ENCODE measurements around the gene ACAD10.

Gene ACAD10

DNA sequence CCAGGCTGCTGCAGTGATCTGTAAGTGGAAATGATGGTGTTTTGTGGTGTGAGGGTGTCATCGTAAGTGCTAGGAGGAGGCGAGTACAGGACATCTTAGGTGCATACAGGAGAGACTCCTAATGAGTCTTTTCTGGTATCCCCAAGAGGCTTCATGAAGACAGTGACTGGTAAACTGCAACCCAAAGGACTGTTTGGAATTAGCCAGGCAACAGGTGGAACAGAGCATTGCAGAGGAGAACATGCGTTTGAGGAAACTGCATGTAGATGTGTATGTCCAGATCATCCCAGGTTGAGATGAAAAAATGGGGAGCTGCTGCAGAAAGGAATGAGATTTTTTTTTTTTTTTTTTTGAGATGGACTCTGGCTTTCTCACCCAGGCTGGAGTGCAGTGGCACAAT lies 5.4 kb downstream of the ACAD10 start:
- Histone ChIP-seq H3K27ac (no peak overlapping the region), H3K4me1 (ENCODE audit: control insufficient read depth in 1 of 2, insufficient read depth in 1 of 2, low read depth in 1 of 2, low read length in 1 of 2) (peaks cover 8 to 9% of the 10 kb centered on the region in 2 experiments), H3K4me3 (ENCODE audit: low read depth in 1 of 2, low read length in 1 of 2) (no peak overlapping the region), H3K9me3 (no peaks in the 10 kb centered on the region), H3K27me3 (no peaks in the 10 kb centered on the region), H3K36me3 (peaks cover 42% of the 10 kb centered on the region)
- TF ChIP-seq, protein P1, sequence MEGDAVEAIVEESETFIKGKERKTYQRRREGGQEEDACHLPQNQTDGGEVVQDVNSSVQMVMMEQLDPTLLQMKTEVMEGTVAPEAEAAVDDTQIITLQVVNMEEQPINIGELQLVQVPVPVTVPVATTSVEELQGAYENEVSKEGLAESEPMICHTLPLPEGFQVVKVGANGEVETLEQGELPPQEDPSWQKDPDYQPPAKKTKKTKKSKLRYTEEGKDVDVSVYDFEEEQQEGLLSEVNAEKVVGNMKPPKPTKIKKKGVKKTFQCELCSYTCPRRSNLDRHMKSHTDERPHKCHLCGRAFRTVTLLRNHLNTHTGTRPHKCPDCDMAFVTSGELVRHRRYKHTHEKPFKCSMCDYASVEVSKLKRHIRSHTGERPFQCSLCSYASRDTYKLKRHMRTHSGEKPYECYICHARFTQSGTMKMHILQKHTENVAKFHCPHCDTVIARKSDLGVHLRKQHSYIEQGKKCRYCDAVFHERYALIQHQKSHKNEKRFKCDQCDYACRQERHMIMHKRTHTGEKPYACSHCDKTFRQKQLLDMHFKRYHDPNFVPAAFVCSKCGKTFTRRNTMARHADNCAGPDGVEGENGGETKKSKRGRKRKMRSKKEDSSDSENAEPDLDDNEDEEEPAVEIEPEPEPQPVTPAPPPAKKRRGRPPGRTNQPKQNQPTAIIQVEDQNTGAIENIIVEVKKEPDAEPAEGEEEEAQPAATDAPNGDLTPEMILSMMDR (IDR thresholded peaks at IDR 0.05): no peak

DNA sequence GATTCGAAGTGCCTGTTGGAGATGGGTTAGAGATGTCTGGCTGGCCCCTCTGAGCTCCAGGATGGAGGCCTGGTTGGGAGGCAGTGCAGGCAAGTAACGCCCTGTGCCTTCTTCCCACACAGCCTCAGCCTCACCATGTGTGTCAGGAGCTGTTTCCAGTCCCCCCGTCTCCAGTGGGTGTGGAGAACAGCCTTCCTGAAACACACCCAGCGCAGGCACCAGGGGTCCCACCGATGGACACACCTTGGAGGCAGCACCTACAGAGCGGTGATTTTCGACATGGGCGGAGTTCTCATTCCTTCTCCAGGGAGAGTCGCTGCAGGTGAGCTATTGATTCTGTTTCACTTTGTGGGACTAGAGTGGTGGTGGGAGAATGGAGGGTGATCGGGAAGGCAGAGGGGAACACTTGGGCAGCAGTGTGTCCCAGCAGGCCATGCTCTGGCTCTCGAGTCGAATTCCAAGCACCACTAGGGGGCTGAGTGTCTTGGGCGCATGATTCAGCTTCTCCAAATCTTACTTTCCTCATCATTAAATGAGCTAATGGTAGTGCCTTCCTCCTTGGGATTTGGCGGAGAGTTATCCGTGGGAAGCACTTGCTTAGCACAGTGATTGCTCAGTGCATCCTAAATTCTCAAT lies 6.8 kb downstream of the ACAD10 start:
- H3K4me3 ChIP-seq (ENCODE audit: low read depth in 1 of 2, low read length in 1 of 2): no peak overlapping the region
- H3K36me3 ChIP-seq: peaks cover 51% of the 10 kb centered on the region
- TF ChIP-seq, protein P1 (IDR thresholded peaks at IDR 0.05): no peak
- H3K27me3 ChIP-seq: no peaks in the 10 kb centered on the region
- no peaks in the 10 kb centered on the region for H3K4me1 ChIP-seq (ENCODE audit: control insufficient read depth in 1 of 2, insufficient read depth in 1 of 2, low read depth in 1 of 2, low read length in 1 of 2)
- no peaks in the 10 kb centered on the region for H3K9me3 ChIP-seq
- H3K27ac ChIP-seq: no peak overlapping the region

DNA sequence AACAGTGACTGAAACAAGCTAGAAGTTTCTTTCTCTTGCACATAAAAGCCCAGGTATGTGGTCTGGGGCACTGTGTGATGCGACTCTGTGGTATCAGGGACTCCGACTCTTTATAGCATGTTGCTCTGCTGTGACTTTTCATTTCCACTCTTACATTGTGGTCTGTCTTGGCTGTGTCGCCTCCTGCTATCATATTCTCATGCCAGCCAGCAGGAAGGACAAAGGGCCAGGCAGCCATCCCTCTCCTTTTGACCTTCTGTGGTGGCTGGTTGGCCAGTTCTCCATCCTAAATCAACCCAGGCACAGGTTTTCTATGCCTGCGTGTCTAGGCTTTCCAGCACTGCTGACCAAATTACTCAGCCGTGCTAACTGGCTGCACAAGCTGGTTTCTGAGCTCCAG lies 8.0 kb downstream of the ACAD10 start:
- H3K27me3 ChIP-seq: no peaks in the 10 kb centered on the region
- H3K27ac ChIP-seq: no peak overlapping the region
- H3K4me3 ChIP-seq (ENCODE audit: low read depth in 1 of 2, low read length in 1 of 2): no peak overlapping the region
- TF ChIP-seq, protein P1 (IDR thresholded peaks at IDR 0.05): no peak
- no peaks in the 10 kb centered on the region for H3K4me1 ChIP-seq (ENCODE audit: control insufficient read depth in 1 of 2, insufficient read depth in 1 of 2, low read depth in 1 of 2, low read length in 1 of 2)
- no peaks in the 10 kb centered on the region for H3K9me3 ChIP-seq
- H3K36me3 ChIP-seq: peaks cover 51% of the 10 kb centered on the region

DNA sequence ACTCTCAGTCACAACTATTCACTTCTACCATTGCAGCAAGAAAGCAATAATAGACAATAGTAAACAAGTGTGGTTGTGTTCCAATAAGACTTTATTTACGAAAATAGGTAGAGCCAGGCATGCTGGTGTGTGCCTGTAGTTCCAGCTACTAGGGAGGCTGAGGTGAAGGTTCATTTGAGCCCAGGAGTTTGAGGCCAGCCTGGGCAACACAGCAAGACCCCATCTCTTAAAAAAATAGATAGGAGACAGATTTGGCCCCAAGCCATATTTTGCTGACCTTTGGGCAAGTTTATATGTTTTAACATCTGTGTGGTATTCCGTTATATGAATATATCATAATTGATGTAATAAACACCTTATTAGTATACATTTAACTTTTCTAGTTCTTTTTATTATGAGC lies 14.1 kb downstream of the ACAD10 start:
- H3K4me3 ChIP-seq (ENCODE audit: low read depth in 1 of 2, low read length in 1 of 2): no peak overlapping the region
- TF ChIP-seq, protein P1 (IDR thresholded peaks at IDR 0.05): no peak
- peaks cover 66% of the 10 kb centered on the region for H3K36me3 ChIP-seq
- no peaks in the 10 kb centered on the region for H3K9me3 ChIP-seq
- no peaks in the 10 kb centered on the region for H3K27me3 ChIP-seq
- no peak overlapping the region for H3K27ac ChIP-seq
- H3K4me1 ChIP-seq (ENCODE audit: control insufficient read depth in 1 of 2, insufficient read depth in 1 of 2, low read depth in 1 of 2, low read length in 1 of 2): no peaks in the 10 kb centered on the region

DNA sequence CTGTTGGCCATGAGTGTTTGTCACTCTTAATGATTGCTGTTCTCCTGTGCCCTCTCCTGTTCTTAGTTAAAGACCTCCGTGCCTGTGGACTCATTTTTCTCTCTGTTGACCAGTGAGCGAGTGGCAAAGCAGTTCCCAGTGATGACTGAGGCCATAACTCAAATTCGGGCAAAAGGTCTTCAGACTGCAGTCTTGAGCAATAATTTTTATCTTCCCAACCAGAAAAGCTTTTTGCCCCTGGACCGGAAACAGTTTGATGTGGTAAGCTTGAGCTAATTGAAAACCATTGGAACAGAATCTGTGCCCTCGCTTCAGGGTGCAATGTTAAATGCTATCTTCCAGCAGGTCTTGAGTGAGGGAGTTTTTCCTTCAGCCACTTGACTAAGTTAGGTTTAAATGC lies 19.8 kb downstream of the ACAD10 start:
- TF ChIP-seq, protein P1 (IDR thresholded peaks at IDR 0.05): no peak
- Histone ChIP-seq H3K4me3 (ENCODE audit: low read depth in 1 of 2, low read length in 1 of 2) (no peak overlapping the region), H3K9me3 (no peaks in the 10 kb centered on the region), H3K27ac (no peak overlapping the region), H3K4me1 (ENCODE audit: control insufficient read depth in 1 of 2, insufficient read depth in 1 of 2, low read depth in 1 of 2, low read length in 1 of 2) (no peaks in the 10 kb centered on the region), H3K36me3 (peaks cover 86% of the 10 kb centered on the region), H3K27me3 (no peaks in the 10 kb centered on the region)

Data from neutrophil (primary cell).